Stomach smooth muscle (tissue), 2 donors: ENCODE measurements around the gene TGM5.
A peak's percentile ranks its signal among the peaks of the same experiment; 100 is the strongest.

Experiments
- H3K27ac ChIP-seq: one replicate; pipeline ENCODE4 v1.7.0; 2013; ENCODE audit warnings: mild to moderate bottlenecking, low read length, inconsistent platforms
- H3K27me3 ChIP-seq, 2 donors: one replicate each; pipeline ENCODE4 v1.7.0; 2013; ENCODE audit warnings: low read length in 2 of 2; ENCODE audit not compliant: insufficient read depth in 2 of 2, control insufficient read depth in 1 of 2
- H3K36me3 ChIP-seq, 2 donors: one replicate each; pipeline ENCODE4 v1.7.0; 2013; ENCODE audit warnings: low read length in 2 of 2; ENCODE audit not compliant: control insufficient read depth in 2 of 2, insufficient read depth in 2 of 2
- H3K4me1 ChIP-seq: one replicate; pipeline ENCODE4 v1.7.0; 2013; ENCODE audit warnings: low read length; ENCODE audit not compliant: control insufficient read depth, insufficient read depth
- H3K4me3 ChIP-seq, 2 donors: one replicate each; pipeline ENCODE4 v1.7.0; 2013; ENCODE audit warnings: low read length in 2 of 2
- H3K9ac ChIP-seq, 2 donors: one replicate each; pipeline ENCODE4 v1.7.0; 2013; ENCODE audit warnings: low read length in 2 of 2, mild to moderate bottlenecking in 1 of 2
- H3K9me3 ChIP-seq, 2 donors: one replicate each; pipeline ENCODE4 v1.7.0; 2013; ENCODE audit warnings: low read length in 2 of 2; ENCODE audit not compliant: control insufficient read depth in 2 of 2
- donor health status: healthy.
- donor health status: Pancreatic carcinoma.

Gene TGM5

GRCh38 chr15:43190178-43190577, 76.5 kb downstream of the TGM5 start:
- Histone ChIP-seq H3K27ac (no peak overlapping the region), H3K9ac (no peak overlapping the region), H3K4me3 (no peak overlapping the region), H3K36me3 (peaks cover 39 to 45% of the 10 kb centered on the region in 2 donors), H3K9me3 (no peaks in the 10 kb centered on the region), H3K4me1 (peaks cover 11% of the 10 kb centered on the region), H3K27me3 (no peaks in the 10 kb centered on the region)

GRCh38 chr15:43189296-43189695, 77.4 kb downstream of the TGM5 start:
- no peak overlapping the region for H3K9ac ChIP-seq

GRCh38 chr15:43187544-43188155, 79.1 kb downstream of the TGM5 start:
- Histone ChIP-seq H3K27ac (no peak overlapping the region), H3K27me3 (no peaks in the 10 kb centered on the region), H3K4me3 (no peak overlapping the region), H3K4me1 (peaks cover 15% of the 10 kb centered on the region), H3K36me3 (peaks cover 27 to 28% of the 10 kb centered on the region in 2 donors), H3K9me3 (no peaks in the 10 kb centered on the region), H3K9ac (no peak overlapping the region)

More at GRCh38 chr15:43189296-43189695, 77.4 kb downstream of the TGM5 start:
- peaks cover 14% of the 10 kb centered on the region for H3K4me1 ChIP-seq
- no peaks in the 10 kb centered on the region for H3K27me3 ChIP-seq
- H3K27ac ChIP-seq, result no peak overlapping the region
- no peak overlapping the region for H3K4me3 ChIP-seq
- no peaks in the 10 kb centered on the region for H3K9me3 ChIP-seq
- peaks cover 34 to 36% of the 10 kb centered on the region in 2 donors for H3K36me3 ChIP-seq

- Histone ChIP-seq H3K36me3 (peaks cover 14 to 17% of the 10 kb centered on the region in 2 donors), H3K4me1 (peaks cover 15% of the 10 kb centered on the region), H3K27ac (peak overlapping the region; percentile 77), H3K9me3 (no peaks in the 10 kb centered on the region), H3K4me3 (peak overlapping the region; percentile 78 to 89), H3K9ac (peak overlapping the region; percentile 77 to 89), H3K27me3 (no peaks in the 10 kb centered on the region)
Measured at GRCh38 chr15:43186003-43186353, 80.8 kb downstream of the TGM5 start.

- Histone ChIP-seq H3K36me3 (peaks cover 9 to 12% of the 10 kb centered on the region in 2 donors), H3K27ac (peak within 1 kb of the TSS; percentile 77), H3K9me3 (no peaks in the 10 kb centered on the region), H3K4me1 (peaks cover 15% of the 10 kb centered on the region), H3K27me3 (no peaks in the 10 kb centered on the region), H3K4me3 (peak within 1 kb of the TSS; percentile 78 to 89), H3K9ac (peak within 1 kb of the TSS; percentile 77 to 89)
Measured at GRCh38 chr15:43185157-43186002, 81.3 kb downstream of the TGM5 start, which contains the start of gene CCNDBP1. TSS of gene CCNDBP1 (plus strand) at chr15:43185403. CDS start at chr15:43185499, 96 bp downstream.

- peak overlapping the region; percentile 77 to 79 for H3K9ac ChIP-seq
- H3K4me3 ChIP-seq, result peak overlapping the region in 1 of 2 donors; percentile 89
- H3K9me3 ChIP-seq, result no peaks in the 10 kb centered on the region
Measured at GRCh38 chr15:43184407-43185124, 82.2 kb downstream of the TGM5 start.

GRCh38 chr15:43183270-43183669, 83.5 kb downstream of the TGM5 start:
- H3K36me3 ChIP-seq, result no peaks in the 10 kb centered on the region
- H3K4me1 ChIP-seq, result peaks cover 15% of the 10 kb centered on the region
- no peak overlapping the region for H3K27ac ChIP-seq
- no peaks in the 10 kb centered on the region for H3K9me3 ChIP-seq
- no peak overlapping the region for H3K4me3 ChIP-seq
- H3K27me3 ChIP-seq, result no peaks in the 10 kb centered on the region
- no peak overlapping the region for H3K9ac ChIP-seq

More at GRCh38 chr15:43184407-43185124, 82.2 kb downstream of the TGM5 start:
- H3K27me3 ChIP-seq, result no peaks in the 10 kb centered on the region
- H3K4me1 ChIP-seq, result peaks cover 15% of the 10 kb centered on the region
- H3K36me3 ChIP-seq, result peaks cover 5% of the 10 kb centered on the region in 2 donors
- peak overlapping the region; percentile 77 for H3K27ac ChIP-seq
